HL-60/S4 (cell line): ENCODE data around the gene PAPSS2.
"Not testable (repeated sequence)": the region's sequence is repeated elsewhere in the genome, so short reads cannot be mapped to it uniquely, and the experiment has no call there.

Source experiments
- in situ Hi-C: fragments of 300-500 bp; cut with MboI; formaldehyde crosslinking; loops from 2 replicates; pipeline ENCODE4 v1.14.3; 2022; ENCODE audit warnings: low sequenced_read_pairs

The PAPSS2 gene

GRCh38 chr10:87742992-87743610 lies 83.4 kb downstream of the PAPSS2 start:
- in situ Hi-C loops: not testable (repeated sequence)

DNA sequence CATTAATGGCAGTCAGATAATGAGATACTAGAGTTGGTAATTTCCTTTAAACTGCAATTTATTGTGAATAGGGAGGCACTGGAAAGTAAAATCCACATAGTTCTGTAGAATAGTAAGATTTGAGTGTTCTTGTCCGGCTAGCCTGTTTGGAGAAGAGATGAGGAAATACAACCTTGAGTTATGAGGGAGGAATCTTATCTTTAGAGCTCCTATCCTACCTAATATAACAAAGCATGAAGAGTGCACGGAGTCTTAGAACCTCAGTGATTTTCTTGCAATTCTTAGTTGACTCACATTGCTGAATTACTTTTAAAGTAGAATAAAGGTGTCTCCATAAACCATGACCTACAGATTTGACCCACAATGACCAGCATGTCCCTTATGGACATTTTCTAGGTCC lies 84.9 kb downstream of the PAPSS2 start:
- in situ Hi-C loops: no loop called here

DNA sequence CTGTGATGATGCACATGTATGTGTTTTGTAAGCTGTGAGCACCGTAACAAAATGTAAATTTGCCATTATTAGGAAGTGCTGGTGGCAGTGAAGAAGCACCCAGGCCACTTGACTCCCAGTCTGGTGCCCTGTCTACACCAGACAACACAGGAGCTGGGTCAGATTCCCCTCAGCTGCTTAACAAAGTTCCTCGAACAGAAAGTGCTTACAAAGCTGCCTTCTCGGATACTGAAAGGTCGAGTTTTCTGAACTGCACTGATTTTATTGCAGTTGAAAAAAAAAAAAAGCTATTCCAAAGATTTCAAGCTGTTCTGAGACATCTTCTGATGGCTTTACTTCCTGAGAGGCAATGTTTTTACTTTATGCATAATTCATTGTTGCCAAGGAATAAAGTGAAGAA lies 87.2 kb downstream of the PAPSS2 start:
- in situ Hi-C loops: no loop called here

- in situ Hi-C loops: not testable (repeated sequence)
Observed at GRCh38 chr10:87748244-87748643, 88.6 kb downstream of the PAPSS2 start.

DNA sequence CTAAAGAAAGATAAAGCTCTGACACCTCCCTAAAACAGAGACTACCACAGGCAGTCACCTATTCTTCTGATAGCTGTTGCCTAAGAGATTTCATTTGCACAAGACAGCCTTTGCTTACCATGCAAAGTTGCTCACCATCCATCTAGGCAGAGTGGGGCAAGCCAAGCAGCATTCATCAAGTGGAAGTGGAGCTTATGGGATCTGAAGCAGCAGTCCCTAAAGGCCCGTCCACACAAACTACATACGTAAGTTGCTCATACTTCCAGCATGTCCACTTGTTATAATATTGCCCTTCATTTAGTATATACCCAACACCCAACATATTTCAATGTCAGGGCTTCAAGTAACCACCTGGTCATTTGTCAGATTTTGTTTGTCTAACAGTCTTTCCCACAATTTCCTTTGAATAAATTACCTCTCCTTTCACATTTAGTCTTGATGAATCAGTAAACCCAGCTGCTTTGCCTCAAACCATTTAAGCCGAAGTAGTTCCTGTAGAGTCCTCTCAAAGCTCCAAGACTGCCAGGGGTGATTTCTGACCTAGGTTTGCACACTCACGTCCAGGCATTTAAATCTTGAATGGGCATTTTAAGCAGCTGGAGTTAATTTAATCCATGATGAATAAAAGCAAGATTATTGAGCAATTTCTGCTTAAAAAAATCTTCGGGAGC lies 90.5 kb downstream of the PAPSS2 start:
- in situ Hi-C loops: no loop called here

DNA sequence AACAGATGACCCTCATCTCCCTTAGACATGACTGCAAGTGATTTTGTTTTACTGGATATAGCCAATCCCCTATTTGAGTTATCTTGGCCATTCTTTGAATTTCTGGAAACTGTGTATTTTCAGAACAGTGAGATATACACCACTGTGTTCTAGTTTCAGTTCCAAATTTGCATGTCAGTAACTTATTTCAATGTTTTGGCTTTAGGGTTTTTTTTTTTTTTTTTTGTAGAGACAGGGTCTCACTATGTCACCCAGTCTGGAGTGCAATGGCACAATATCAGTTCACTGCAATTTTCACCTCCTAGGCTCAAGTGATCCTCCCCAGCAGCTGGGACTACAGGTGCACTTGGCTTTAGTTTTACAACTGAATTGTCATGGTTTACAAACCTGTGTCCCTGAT lies 91.1 kb downstream of the PAPSS2 start:
- in situ Hi-C loops: no loop called here

- in situ Hi-C loops: no loop called here
Observed at GRCh38 chr10:87751274-87751673, 91.6 kb downstream of the PAPSS2 start.

GRCh38 chr10:87752566-87752965 lies 92.9 kb downstream of the PAPSS2 start:
- in situ Hi-C loops: no loop called here

GRCh38 chr10:87753995-87754866 lies 94.6 kb downstream of the PAPSS2 start:
- in situ Hi-C loops: no loop called here

- in situ Hi-C loops: no loop called here
Observed at GRCh38 chr10:87757685-87758084, 98.0 kb downstream of the PAPSS2 start.

DNA sequence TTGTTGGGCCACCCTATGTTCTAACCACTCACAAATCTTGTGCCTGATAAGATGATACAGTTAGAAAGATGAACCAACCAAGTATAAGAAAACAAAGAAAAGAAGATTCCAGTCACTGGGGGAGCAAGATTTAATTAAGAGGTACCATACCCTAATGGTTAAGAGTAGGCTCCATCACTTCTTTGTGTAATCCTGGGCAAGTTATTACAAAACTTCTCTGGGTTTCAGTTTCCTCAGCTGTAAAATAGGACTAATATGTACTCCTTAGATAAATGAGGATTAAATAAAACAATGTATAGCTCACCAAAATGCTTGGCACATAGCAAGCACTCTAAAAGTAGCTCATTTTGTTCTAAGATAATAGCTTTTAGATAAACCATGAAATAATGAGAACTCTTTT lies 99.9 kb downstream of the PAPSS2 start:
- in situ Hi-C loops: no loop called here

GRCh38 chr10:87760195-87760905 lies 100.7 kb downstream of the PAPSS2 start:
- in situ Hi-C loops: no loop called here

- in situ Hi-C loops: no loop called here
Observed at GRCh38 chr10:87761153-87761552, 101.5 kb downstream of the PAPSS2 start.

- in situ Hi-C loops: no loop called here
Observed at GRCh38 chr10:87761892-87762291, 102.2 kb downstream of the PAPSS2 start.

DNA sequence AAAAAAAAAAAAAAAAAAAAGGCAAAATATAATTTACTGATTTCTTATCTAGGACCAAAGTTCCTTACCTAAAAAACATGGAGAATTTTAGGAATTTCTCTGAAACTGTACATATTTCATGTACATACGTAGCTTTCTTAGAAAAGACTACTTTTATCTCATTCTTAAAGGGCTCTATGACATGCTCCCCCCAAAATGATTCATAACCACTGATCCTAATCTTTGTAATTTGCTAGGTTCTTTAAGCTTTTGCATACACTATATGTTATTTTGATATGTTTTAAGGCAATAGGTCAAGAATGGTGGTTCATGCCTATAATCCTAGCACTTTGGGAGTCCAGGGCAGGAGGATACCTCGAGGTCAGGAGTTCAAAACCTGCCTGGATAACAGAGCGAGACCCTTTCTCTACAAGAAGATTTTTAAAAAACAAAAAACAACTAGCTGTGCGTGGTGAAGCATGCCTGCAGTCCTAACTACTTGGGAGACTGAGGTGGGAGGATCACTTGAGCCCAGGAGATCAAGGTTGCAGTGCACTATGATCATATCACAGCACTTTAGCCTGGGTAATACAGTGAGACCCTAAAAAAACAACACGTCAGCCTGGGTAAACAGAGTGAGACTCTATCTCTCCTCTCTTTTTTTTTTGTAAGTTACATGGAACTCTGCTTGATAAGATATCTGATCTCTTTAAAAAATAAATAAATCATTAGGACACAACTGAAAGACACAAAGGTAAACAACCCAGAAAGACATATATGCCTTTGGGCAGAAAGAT lies 103.6 kb downstream of the PAPSS2 start:
- in situ Hi-C loops: no loop called here

DNA sequence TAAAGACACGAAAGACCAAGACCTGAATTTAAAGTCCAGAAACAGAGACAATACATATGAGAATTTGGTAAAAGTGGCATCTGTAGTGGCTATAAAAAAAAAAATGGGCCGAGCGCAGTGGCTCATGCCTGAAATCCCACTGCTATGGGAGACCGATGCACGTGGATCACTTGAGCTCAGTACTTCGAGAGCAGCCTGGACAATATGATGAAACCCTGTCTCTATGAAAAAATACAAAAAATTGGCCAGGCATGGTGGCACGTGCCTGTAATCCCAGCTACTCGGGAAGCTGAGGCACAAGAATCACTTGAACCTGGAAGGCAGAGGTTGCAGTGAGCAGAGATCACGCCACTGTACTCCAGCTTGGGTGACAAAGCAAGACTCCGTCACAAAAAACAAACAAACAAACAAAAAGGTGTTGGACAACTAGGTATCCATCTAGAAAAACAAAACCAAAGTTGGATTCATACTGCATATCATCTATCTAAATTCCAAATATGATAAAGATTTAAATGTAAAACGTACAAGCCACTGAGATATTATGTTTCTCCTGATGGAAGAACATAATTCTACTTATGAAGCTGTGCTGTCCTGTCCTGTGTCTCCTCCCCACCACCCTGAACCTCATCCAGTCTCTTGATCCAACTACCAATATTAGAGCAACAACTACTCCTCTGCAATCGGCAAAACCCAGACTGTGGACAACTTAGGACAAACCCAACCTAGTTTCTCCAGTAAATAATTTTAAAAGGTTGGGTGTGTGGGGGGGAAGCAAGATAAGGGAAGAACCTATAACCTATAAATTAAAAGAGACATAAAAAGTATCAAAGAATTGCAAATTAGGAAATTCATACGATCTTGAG lies 104.6 kb downstream of the PAPSS2 start:
- in situ Hi-C loops: no loop called here

GRCh38 chr10:87765666-87766376 lies 106.1 kb downstream of the PAPSS2 start:
- in situ Hi-C loops: no loop called here

- in situ Hi-C loops: no loop called here
Observed at GRCh38 chr10:87767253-87767652, 107.6 kb downstream of the PAPSS2 start.
